GM12864 (cell line): ENCODE data around the gene PRXL2A.

Source experiments
- DNase-seq: peaks from one replicate; pipeline ENCODE4 v3.0.0-alpha.2; 2011; ENCODE audit warnings: low read depth
- H3K4me3 ChIP-seq: 2 replicates; pipeline ENCODE4 v1.5.1; 2011; ENCODE audit warnings: mild to moderate bottlenecking, low read depth, low read length, control low read depth
- TF ChIP-seq, protein P1 (sequence below): IDR thresholded peaks from 2 replicates; pipeline ENCODE4 v1.5.1; 2011; ENCODE audit warnings: low read depth, mild to moderate bottlenecking, moderate library complexity, low read length, control low read depth, inconsistent platforms; ENCODE audit errors: missing control alignments

The PRXL2A gene

DNA sequence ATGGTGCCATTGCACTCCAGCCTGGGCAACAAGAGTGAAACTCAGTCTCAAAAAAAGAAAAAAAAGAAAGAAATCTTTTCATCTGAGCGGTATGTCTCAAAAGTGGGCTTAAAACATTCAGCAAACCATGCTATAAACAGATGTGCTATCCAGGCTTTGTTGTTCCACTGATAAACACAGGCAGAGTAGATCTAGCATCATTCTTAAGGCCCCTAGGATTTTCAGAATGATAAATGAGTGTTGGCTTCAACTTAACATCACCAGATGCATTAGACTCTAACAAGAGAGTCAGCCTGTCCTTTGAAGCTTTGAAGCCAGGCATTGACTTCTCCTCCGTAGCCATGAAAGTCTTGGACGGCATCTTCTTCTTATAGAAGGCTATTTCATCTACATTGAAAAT is 28.6 kb upstream of the PRXL2A start:
- H3K4me3 ChIP-seq: no peak overlapping the region
- DNase-seq: no peak
- TF ChIP-seq, protein P1, sequence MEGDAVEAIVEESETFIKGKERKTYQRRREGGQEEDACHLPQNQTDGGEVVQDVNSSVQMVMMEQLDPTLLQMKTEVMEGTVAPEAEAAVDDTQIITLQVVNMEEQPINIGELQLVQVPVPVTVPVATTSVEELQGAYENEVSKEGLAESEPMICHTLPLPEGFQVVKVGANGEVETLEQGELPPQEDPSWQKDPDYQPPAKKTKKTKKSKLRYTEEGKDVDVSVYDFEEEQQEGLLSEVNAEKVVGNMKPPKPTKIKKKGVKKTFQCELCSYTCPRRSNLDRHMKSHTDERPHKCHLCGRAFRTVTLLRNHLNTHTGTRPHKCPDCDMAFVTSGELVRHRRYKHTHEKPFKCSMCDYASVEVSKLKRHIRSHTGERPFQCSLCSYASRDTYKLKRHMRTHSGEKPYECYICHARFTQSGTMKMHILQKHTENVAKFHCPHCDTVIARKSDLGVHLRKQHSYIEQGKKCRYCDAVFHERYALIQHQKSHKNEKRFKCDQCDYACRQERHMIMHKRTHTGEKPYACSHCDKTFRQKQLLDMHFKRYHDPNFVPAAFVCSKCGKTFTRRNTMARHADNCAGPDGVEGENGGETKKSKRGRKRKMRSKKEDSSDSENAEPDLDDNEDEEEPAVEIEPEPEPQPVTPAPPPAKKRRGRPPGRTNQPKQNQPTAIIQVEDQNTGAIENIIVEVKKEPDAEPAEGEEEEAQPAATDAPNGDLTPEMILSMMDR: no peak

DNA sequence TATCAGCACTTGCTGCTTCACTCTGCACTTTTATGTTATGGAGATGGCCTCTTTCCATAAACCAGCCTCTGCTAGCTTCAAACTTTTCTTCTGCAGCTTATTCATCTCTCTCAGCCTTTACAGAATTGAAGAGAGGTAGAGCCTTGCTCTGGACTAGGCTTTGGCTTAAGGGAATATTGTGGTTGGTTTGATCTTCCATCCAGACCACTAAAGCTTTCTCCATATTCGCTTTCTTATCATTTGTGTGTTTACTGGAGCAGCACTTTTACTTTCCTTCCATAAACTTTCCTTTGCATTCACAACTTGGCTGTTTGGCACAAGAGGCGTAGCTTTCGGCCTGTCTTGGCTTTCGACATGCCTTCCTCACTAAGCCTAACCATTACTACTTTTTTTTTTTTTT is 28.2 kb upstream of the PRXL2A start:
- H3K4me3 ChIP-seq: no peak overlapping the region
- TF ChIP-seq, protein P1: no peak
- no peak for DNase-seq

DNA sequence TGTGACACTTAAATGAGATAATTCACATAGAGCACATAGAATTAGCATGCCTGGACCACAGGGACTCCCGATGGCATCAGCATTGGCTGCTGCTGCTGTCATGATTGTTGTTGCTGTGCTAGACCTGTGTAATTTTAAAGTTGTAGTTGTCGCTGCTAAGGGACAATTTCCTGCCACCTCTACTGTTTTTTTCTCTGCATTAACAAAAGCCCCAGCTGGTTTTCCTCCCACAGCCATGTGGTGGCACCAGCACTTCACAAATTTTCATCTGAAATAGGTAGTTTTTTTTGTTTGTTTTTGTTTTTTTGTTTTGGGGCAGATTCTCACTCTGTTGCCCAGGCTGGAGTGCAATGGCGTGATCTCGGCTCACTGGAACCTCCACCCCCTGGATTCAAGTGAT is 25.4 kb upstream of the PRXL2A start:
- TF ChIP-seq, protein P1: peak; percentile 59
- DNase-seq: peak; percentile 21
- H3K4me3 ChIP-seq: no peak overlapping the region

DNA sequence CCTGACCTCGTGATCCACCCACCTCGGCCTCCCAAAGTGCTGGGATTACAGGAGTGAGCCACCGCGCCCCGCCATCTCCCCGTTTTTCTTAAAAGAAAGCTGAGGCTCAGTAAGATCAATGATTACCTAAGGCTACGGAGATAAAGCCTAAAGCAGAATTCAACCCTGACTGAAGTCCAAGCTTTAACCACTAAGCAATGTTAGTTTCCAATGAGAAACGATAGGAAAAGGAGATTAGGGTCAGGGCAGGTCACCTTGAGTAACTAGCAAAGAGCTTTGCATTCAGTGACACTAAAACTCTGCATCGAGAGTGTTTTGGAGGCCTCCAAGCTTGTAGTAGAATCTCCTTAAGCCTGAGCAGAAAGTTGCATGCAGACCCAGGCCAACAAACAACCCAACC is 17.6 kb upstream of the PRXL2A start:
- TF ChIP-seq, protein P1: no peak
- DNase-seq: no peak
- no peak overlapping the region for H3K4me3 ChIP-seq

DNA sequence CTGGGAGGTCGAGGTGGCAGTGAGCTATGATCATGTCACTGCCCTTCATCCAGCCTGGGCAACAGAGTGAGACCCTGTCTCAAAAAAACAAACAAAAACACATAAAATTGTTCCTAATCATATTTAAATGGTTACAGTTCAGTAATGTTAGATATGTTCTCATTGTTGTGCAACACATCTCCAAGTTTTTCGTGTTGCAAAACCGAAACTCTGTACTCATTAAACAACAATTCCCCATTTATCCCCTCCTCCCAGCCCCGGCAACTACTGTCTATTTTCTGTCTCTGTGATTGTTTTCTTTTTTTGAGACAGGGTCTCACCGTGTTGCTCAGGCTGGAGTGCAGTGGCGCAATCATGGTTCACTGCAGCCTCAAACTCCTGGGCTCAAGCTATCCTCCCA is 16.1 kb upstream of the PRXL2A start:
- TF ChIP-seq, protein P1: no peak
- H3K4me3 ChIP-seq: no peak overlapping the region
- no peak for DNase-seq

DNA sequence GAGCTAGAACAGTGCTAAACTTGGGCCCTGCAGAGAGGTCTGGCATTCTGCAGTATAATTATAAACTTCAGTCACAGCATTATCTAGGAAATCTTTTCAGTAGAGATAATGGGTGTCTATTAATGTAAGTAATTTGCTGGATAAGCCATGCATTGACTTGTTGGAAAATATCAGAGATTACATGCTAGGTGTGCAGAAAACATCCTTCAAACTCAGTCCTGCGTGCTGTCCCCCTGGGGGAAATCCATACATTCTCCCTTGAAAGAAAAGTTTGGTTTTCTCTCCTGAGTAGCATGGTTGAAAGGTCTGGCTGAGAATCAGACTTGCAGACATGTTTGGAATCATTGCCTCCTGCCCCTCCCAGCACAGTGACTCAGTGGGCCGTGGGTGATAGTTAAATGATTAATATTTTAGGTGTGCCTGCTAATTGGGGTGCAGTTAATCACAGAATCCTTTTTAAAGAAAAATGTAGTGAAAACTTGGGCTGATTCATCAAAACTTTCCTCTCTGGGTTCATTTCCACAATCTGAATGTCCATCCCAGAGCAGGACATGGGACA is 13.9 kb upstream of the PRXL2A start:
- DNase-seq: no peak
- no peak overlapping the region for H3K4me3 ChIP-seq
- TF ChIP-seq, protein P1: no peak

DNA sequence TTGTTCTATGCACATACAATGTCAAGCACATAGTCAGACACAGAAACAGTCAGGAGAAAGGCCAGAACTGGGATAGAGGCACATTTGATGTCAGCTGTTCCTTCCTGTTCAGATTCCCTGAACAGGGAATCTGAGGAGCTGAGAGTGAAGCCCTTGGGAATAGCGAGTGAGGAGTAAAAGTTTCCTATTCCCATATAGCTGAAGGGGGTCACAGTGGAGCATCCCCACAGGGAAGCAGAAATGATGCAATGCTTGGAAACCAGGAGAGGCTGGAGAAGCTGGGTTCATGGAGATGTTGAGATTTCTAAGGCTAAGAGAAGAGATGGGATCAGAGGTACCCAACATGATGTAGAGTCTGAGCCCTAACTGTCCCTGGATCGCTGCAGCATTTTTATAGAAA is 11.3 kb upstream of the PRXL2A start:
- no peak for DNase-seq
- no peak overlapping the region for H3K4me3 ChIP-seq
- TF ChIP-seq, protein P1: no peak
